H1 (cell line): ENCODE results near the gene RGL1. TPM values are rescaled to one million over a fixed set of nuclear protein-coding genes. Genes with fewer than 3 reads are reported as not detected.

Experiments used
- CTCF ChIA-PET: fragments of 300-600 bp; sonication (Branson Sonifier 250); formaldehyde crosslinking; loops from one replicate; lab custom pipeline; 2021; ENCODE audit not compliant: partially characterized antibody; lab: Charles Lee
- POLR2A ChIA-PET: fragments of 300-600 bp; sonication (Branson Sonifier 250); formaldehyde crosslinking; loops from one replicate; lab custom pipeline; 2021; ENCODE audit warnings: inconsistent platforms; ENCODE audit not compliant: partially characterized antibody; lab: Charles Lee
- DNase-seq, 2 experiments: peaks; one replicate each; pipeline versions ENCODE4 v3.0.0 to v3.0.0-alpha.2; 2010 to 2022; ENCODE audit warnings: low spot score in 2 of 2, low read depth in 1 of 2, mixed read lengths in 1 of 2
- FAIRE-seq: peaks from 2 replicates; lab custom pipeline; 2011; peaks lifted over from hg19 to GRCh38; lab: Jason Lieb, UNC
- H2AFZ ChIP-seq: 2 replicates; pipeline ENCODE4 v1.8.1; 2012; ENCODE audit warnings: low read length, inconsistent platforms
- H2AK5ac ChIP-seq: 2 replicates; pipeline ENCODE4 v1.6.1; 2013; ENCODE audit warnings: low read depth, low read length
- H2BK120ac ChIP-seq: replicated peaks from 2 replicates; pipeline ENCODE3; 2013; ENCODE audit warnings: low read depth, low read length, inconsistent platforms
- H2BK12ac ChIP-seq: 2 replicates; pipeline ENCODE4 v1.6.1; 2013; ENCODE audit warnings: low read depth, low read length
- H2BK15ac ChIP-seq: 2 replicates; pipeline ENCODE4 v1.6.1; 2013; ENCODE audit warnings: low read length
- H2BK20ac ChIP-seq: 2 replicates; pipeline ENCODE4 v1.6.1; 2013; ENCODE audit warnings: low read length
- H2BK5ac ChIP-seq: 2 replicates; pipeline ENCODE4 v1.6.1; 2013; ENCODE audit warnings: low read depth, low read length
- H3K14ac ChIP-seq: 2 replicates; pipeline ENCODE4 v1.6.1; 2013; ENCODE audit warnings: inconsistent platforms; ENCODE audit not compliant: insufficient read length
- H3K18ac ChIP-seq: 2 replicates; pipeline ENCODE4 v1.6.1; 2013; ENCODE audit warnings: low read length; ENCODE audit errors: extremely low read depth
- H3K23ac ChIP-seq: 2 replicates; pipeline ENCODE4 v1.6.1; 2013; ENCODE audit warnings: inconsistent platforms; ENCODE audit not compliant: insufficient read length
- H3K23me2 ChIP-seq: 2 replicates; pipeline ENCODE4 v1.6.1; 2013; ENCODE audit warnings: low read depth, low read length
- H3K27ac ChIP-seq: 2 replicates; pipeline ENCODE4 v1.6.1; 2011; ENCODE audit warnings: low read depth, low read length, inconsistent platforms
- H3K27me3 ChIP-seq, 4 experiments: replicated peaks in 1 of 4; 1 replicate in 1 of 4; 2 replicates in 3 of 4; pipeline versions ENCODE4 v1.6.1 to v1.8.1; 2011 to 2013; ENCODE audit warnings: low read length in 3 of 4, mild to moderate bottlenecking in 3 of 4, inconsistent platforms in 2 of 4, mixed read lengths in 2 of 4, moderate library complexity in 1 of 4; ENCODE audit not compliant: control insufficient read depth in 3 of 4, insufficient read depth in 3 of 4; ENCODE audit errors: extremely low read depth in 1 of 4
- H3K36me3 ChIP-seq, 4 experiments: 2 replicates each; pipeline versions ENCODE4 v1.6.1 to v1.8.1; 2011 to 2013; ENCODE audit warnings: mild to moderate bottlenecking in 4 of 4, low read length in 3 of 4, moderate library complexity in 2 of 4, control low read depth in 1 of 4, inconsistent platforms in 1 of 4; ENCODE audit not compliant: insufficient read depth in 4 of 4, control insufficient read depth in 2 of 4
- H3K4ac ChIP-seq: replicated peaks from 2 replicates; pipeline ENCODE3; 2013; ENCODE audit warnings: low read length, low read depth, mixed read lengths, inconsistent platforms; ENCODE audit not compliant: insufficient read length
- H3K4me1 ChIP-seq, 4 experiments: replicated peaks in 1 of 4; 1 replicate in 1 of 4; 2 replicates in 3 of 4; pipeline versions ENCODE4 v1.6.1 to v1.8.1; 2011 to 2013; ENCODE audit warnings: low read length in 3 of 4, inconsistent platforms in 2 of 4, mixed read lengths in 1 of 4; ENCODE audit not compliant: insufficient read depth in 4 of 4, control insufficient read depth in 3 of 4
- H3K4me2 ChIP-seq, 2 experiments: 2 replicates each; pipeline versions ENCODE4 v1.6.1 to v1.8.1; 2011 to 2013; ENCODE audit warnings: low read depth in 2 of 2, low read length in 2 of 2, control low read depth in 1 of 2, inconsistent platforms in 1 of 2, mild to moderate bottlenecking in 1 of 2; ENCODE audit not compliant: insufficient read depth in 1 of 2
- H3K4me3 ChIP-seq, 4 experiments: fragments of 200-600, 300-600 bp in 1 of 4; sonication (generic), shearing (Covaris generic), sonication (Bioruptor Twin) in 1 of 4; 2 replicates each; pipeline versions ENCODE4 v1.5.1 to v1.8.1; 2011 to 2016; ENCODE audit warnings: low read length in 4 of 4, low read depth in 3 of 4, control low read depth in 2 of 4, inconsistent platforms in 2 of 4, mild to moderate bottlenecking in 2 of 4, mixed read lengths in 1 of 4, moderate library complexity in 1 of 4; ENCODE audit not compliant: insufficient read depth in 2 of 4; ENCODE audit errors: extremely low read depth in 1 of 4
- H3K56ac ChIP-seq: replicated peaks from 2 replicates; pipeline ENCODE3; 2013; ENCODE audit warnings: low read depth, mild to moderate bottlenecking, mixed read lengths, low read length, inconsistent platforms; ENCODE audit not compliant: insufficient read length
- H3K79me1 ChIP-seq: 2 replicates; pipeline ENCODE4 v1.6.1; 2013; ENCODE audit warnings: low read depth, low read length, control low read depth
- H3K79me2 ChIP-seq, 2 experiments: 2 replicates each; pipeline versions ENCODE4 v1.6.1 to v1.8.1; 2012 to 2013; ENCODE audit warnings: low read length in 2 of 2, mild to moderate bottlenecking in 2 of 2, inconsistent platforms in 1 of 2; ENCODE audit not compliant: insufficient read depth in 2 of 2, control insufficient read depth in 1 of 2
- H3K9ac ChIP-seq, 4 experiments: replicated peaks in 1 of 4; 1 replicate in 1 of 4; 2 replicates in 3 of 4; pipeline versions ENCODE4 v1.6.1 to v1.8.1; 2011 to 2013; ENCODE audit warnings: low read depth in 3 of 4, low read length in 3 of 4, control low read depth in 2 of 4, mild to moderate bottlenecking in 2 of 4, moderate library complexity in 2 of 4, inconsistent platforms in 1 of 4; ENCODE audit errors: extremely low read depth in 1 of 4
- H3K9me3 ChIP-seq, 2 experiments: 2 replicates each; pipeline versions ENCODE4 v1.6.1 to v1.8.1; 2012 to 2013; ENCODE audit warnings: mild to moderate bottlenecking in 2 of 2, moderate library complexity in 2 of 2, control low read depth in 1 of 2, inconsistent platforms in 1 of 2, low read depth in 1 of 2, low read length in 1 of 2, mixed read lengths in 1 of 2; ENCODE audit not compliant: insufficient read depth in 2 of 2
- H4K20me1 ChIP-seq, 2 experiments: replicated peaks in 1 of 2; 2 replicates each; pipeline versions ENCODE3 to v1.8.1; 2011 to 2013; ENCODE audit warnings: inconsistent platforms in 2 of 2, low read length in 2 of 2, mild to moderate bottlenecking in 1 of 2; ENCODE audit not compliant: insufficient read depth in 2 of 2, control insufficient read depth in 1 of 2
- H4K5ac ChIP-seq: 2 replicates; pipeline ENCODE4 v1.6.1; 2013; ENCODE audit warnings: low read length, low read depth, mixed read lengths, inconsistent platforms; ENCODE audit not compliant: insufficient read length
- H4K8ac ChIP-seq: 2 replicates; pipeline ENCODE4 v1.8.0; 2013; ENCODE audit warnings: mild to moderate bottlenecking, moderate library complexity, low read length, inconsistent platforms; ENCODE audit not compliant: insufficient read depth; ENCODE audit errors: extremely low read depth
- H4K91ac ChIP-seq: replicated peaks from 2 replicates; pipeline ENCODE3; 2013; ENCODE audit warnings: low read length, mixed read lengths, inconsistent platforms; ENCODE audit not compliant: insufficient read length
- POLR2AphosphoS5 ChIP-seq: IDR thresholded peaks from 2 replicates; pipeline ENCODE4 v1.6.1; 2011; ENCODE audit warnings: low read depth, low read length
- TBP ChIP-seq: IDR thresholded peaks from 2 replicates; pipeline ENCODE4 v1.6.1; 2011; ENCODE audit warnings: low read depth, low read length, improper control_type of control experiment
- WGBS, 2 experiments: shearing (Covaris generic) in 1 of 2; methylation state at CpG; one replicate each; pipeline versions ENCODE4 v1.1.6 to v1.1.7; 2013 to 2015; ENCODE audit warnings: low lambda C conversion rate in 2 of 2, mixed read lengths in 2 of 2, inconsistent platforms in 1 of 2, low coverage in 1 of 2, missing lambda C conversion rate in 1 of 2; ENCODE audit not compliant: insufficient replicate concordance in 2 of 2, insufficient coverage in 1 of 2, insufficient read length in 1 of 2; ENCODE audit errors: extremely low coverage in 1 of 2, missing lambda C conversion rate in 1 of 2; 5-methylcytosine and 5-hydroxymethylcytosine counted together
- polyA plus RNA-seq, 7 experiments: library from polyadenylated mRNA; depleted of rRNA in 3 of 7; stranded (reverse) in 5 of 7; unstranded in 2 of 7; fragments of >200 nt in 5 of 7; fragments of 200-250 nt in 2 of 7; gene quantifications; 1 replicate in 5 of 7; 2 replicates in 1 of 7; 4 replicates in 1 of 7; pipeline versions ENCODE4 v1.2.1 to v1.2.3, GENCODE V29; 2011 to 2013; ENCODE audit warnings: missing spikeins in 2 of 7, mixed read lengths in 2 of 7
- total RNA-seq: library from RNA; stranded (reverse); fragmentation: NEBNext Ultra II Directional; extraction: Animal tissue kit (Norgen Biotek cat#: 25700); gene quantifications from 2 replicates; pipeline ENCODE4 v1.2.1, GENCODE V29; 2021

RGL1 gene
- total and polyA plus RNA-seq, 2 of the 8 experiments (the other 6 are each of a cell fraction or from before 2014, with no cell fraction given): 0.98 to 2.4 TPM

DNA sequence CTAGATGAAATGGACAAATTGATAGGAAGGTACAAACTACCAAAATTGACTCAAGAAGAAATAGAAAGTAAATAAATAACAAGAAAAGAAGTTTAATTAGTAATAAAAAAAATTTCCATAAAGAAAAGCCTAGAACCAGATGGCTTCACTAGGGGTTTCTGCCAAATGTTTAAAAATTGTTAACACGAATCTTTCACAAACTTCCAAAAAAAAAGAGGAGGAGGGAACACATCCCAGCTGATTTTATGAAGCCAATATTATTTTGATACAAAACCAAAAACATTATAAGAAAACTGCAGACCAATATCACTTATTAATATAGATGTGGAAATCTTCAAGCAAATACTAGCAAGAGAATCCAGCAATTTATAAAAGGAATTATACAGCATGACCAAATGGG lies 143.1 kb downstream of the RGL1 start:
- FAIRE-seq: no peak
- Histone ChIP-seq H2BK15ac (no peak overlapping the region), H3K27me3 (peaks cover 0 to 32% (median 28%) of the 10 kb centered on the region in 4 experiments; a peak in 6 of 7 replicates), H2AK5ac (no peak overlapping the region), H3K23me2 (no peaks in the 10 kb centered on the region), H3K36me3 (no peaks in the 10 kb centered on the region), H3K9ac (no peak overlapping the region), H2AFZ (no peak overlapping the region), H3K79me2 (no peaks in the 10 kb centered on the region), H3K9me3 (no peaks in the 10 kb centered on the region), H3K4ac (no peak overlapping the region), H3K18ac (no peak overlapping the region), H4K20me1 (peaks cover 0 to 2% of the 10 kb centered on the region in 2 experiments), H2BK12ac (no peak overlapping the region), H2BK5ac (no peak overlapping the region), H2BK120ac (no peak overlapping the region), H4K5ac (no peak overlapping the region), H3K14ac (no peak overlapping the region), H3K56ac (no peak overlapping the region), H3K4me2 (no peak overlapping the region), H3K4me1 (peaks cover 4 to 10% (median 5%) of the 10 kb centered on the region in 4 experiments; a peak in 6 of 7 replicates), H4K8ac (no peak overlapping the region), H4K91ac (no peak overlapping the region), H2BK20ac (no peak overlapping the region), H3K23ac (no peak overlapping the region), H3K79me1 (no peaks in the 10 kb centered on the region), H3K4me3 (no peak overlapping the region), H3K27ac (no peak overlapping the region)
- ChIA-PET CTCF (no interaction called here), POLR2A (no interaction called here)
- TF ChIP-seq POLR2AphosphoS5: no peak
- TF ChIP-seq TBP: no peak
- WGBS, 2 experiments: 71% methylated on average over 1 of the region's 1 CpG; no CpG with 5 or more reads in 1 of the 2 experiments
- DNase-seq: no peak
